Keratinocyte (primary cell): ENCODE results near the gene BCAS1. TPM values are rescaled to one million over a fixed set of nuclear protein-coding genes. Genes with fewer than 3 reads are reported as not detected.

Experiments used
- DNase-seq: peaks from one replicate; pipeline ENCODE4 v3.0.0-alpha.2; 2011; ENCODE audit warnings: low read depth, missing footprints, low spot score
- FAIRE-seq: peaks from 2 replicates; lab custom pipeline; 2011; peaks lifted over from hg19 to GRCh38; lab: Jason Lieb, UNC
- H2AFZ ChIP-seq: 2 replicates; pipeline ENCODE4 v1.6.0; 2012; ENCODE audit warnings: low read length, control low read depth, inconsistent platforms; ENCODE audit not compliant: control insufficient read depth
- H3K27ac ChIP-seq: 2 replicates; pipeline ENCODE4 v1.5.1; 2011; ENCODE audit warnings: low read length; ENCODE audit not compliant: control insufficient read depth, insufficient read depth
- H3K27me3 ChIP-seq: 3 replicates; pipeline ENCODE4 v1.6.0; 2011; ENCODE audit warnings: low read length; ENCODE audit not compliant: control insufficient read depth, insufficient read depth; ENCODE audit errors: extremely low read depth
- H3K36me3 ChIP-seq, 2 experiments: 2 replicates in 1 of 2; 3 replicates in 1 of 2; pipeline ENCODE4 v1.5.1; 2011; ENCODE audit warnings: low read length in 2 of 2, mild to moderate bottlenecking in 1 of 2; ENCODE audit not compliant: control insufficient read depth in 2 of 2, insufficient read depth in 2 of 2; ENCODE audit errors: extremely low read depth in 1 of 2
- H3K4me1 ChIP-seq: 3 replicates; pipeline ENCODE4 v1.5.1; 2011; ENCODE audit warnings: low read length; ENCODE audit not compliant: control insufficient read depth, insufficient read depth; ENCODE audit errors: extremely low read depth
- H3K4me2 ChIP-seq: 3 replicates; pipeline ENCODE4 v1.6.0; 2011; ENCODE audit warnings: low read depth, low read length; ENCODE audit not compliant: control insufficient read depth, insufficient read depth; ENCODE audit errors: extremely low read depth
- H3K4me3 ChIP-seq, 3 experiments: fragments of 200-600 bp in 1 of 3; sonication (generic) in 1 of 3; 2 replicates in 2 of 3; 3 replicates in 1 of 3; pipeline ENCODE4 v1.5.1; 2011 to 2016; ENCODE audit warnings: low read length in 3 of 3, mild to moderate bottlenecking in 3 of 3, control low read depth in 2 of 3, inconsistent platforms in 1 of 3, low read depth in 1 of 3, mixed read lengths in 1 of 3, mixed run types in 1 of 3, moderate library complexity in 1 of 3; ENCODE audit not compliant: control insufficient read depth in 2 of 3, insufficient read depth in 2 of 3; ENCODE audit errors: extremely low read depth in 1 of 3
- H3K79me2 ChIP-seq: 2 replicates; pipeline ENCODE4 v1.6.0; 2012; ENCODE audit warnings: low read length; ENCODE audit not compliant: control insufficient read depth, insufficient read depth
- H3K9ac ChIP-seq: 3 replicates; pipeline ENCODE4 v1.6.0; 2011; ENCODE audit warnings: low read length; ENCODE audit not compliant: control insufficient read depth, insufficient read depth; ENCODE audit errors: extremely low read depth
- H3K9me1 ChIP-seq: 3 replicates; pipeline ENCODE4 v1.6.0; 2011; ENCODE audit warnings: low read length; ENCODE audit not compliant: control insufficient read depth, insufficient read depth; ENCODE audit errors: extremely low read depth
- H3K9me3 ChIP-seq: 2 replicates; pipeline ENCODE4 v1.5.1; 2012; ENCODE audit warnings: low read depth, low read length; ENCODE audit not compliant: control insufficient read depth
- H4K20me1 ChIP-seq: 3 replicates; pipeline ENCODE4 v1.6.0; 2011; ENCODE audit warnings: low read length; ENCODE audit not compliant: control insufficient read depth, insufficient read depth; ENCODE audit errors: extremely low read depth
- CTCF ChIP-seq, 3 experiments: IDR thresholded peaks in 1 of 3; conservative IDR thresholded peaks in 1 of 3; optimal IDR thresholded peaks in 1 of 3; 2 replicates in 2 of 3; 3 replicates in 1 of 3; pipeline versions ENCODE3 to v1.5.1; 2011; ENCODE audit warnings: low read length in 3 of 3, mild to moderate bottlenecking in 3 of 3, moderate library complexity in 2 of 3, control low read depth in 1 of 3, inconsistent platforms in 1 of 3; ENCODE audit not compliant: insufficient read depth in 2 of 3; ENCODE audit errors: extremely low read depth in 1 of 3
- EZH2 ChIP-seq: IDR thresholded peaks from one replicate; pipeline ENCODE4 v1.6.1; 2012; ENCODE audit warnings: inconsistent platforms, mild to moderate bottlenecking, low read length, moderate library complexity
- dilution Hi-C: fragments of 300-500 bp; cut with MboI; formaldehyde crosslinking; loops from one replicate; pipeline ENCODE4 v1.7.0; 2020; ENCODE audit warnings: low sequenced_read_pairs; ENCODE audit not compliant: extremely low pct_ligation_motif_present
- polyA plus RNA-seq, 5 experiments: library from polyadenylated mRNA; depleted of rRNA in 3 of 5; stranded (reverse) in 3 of 5; stranded (forward) in 1 of 5; unstranded in 1 of 5; fragments of >200 nt; gene quantifications; 1 replicate in 1 of 5; 2 replicates in 3 of 5; 3 replicates in 1 of 5; pipeline versions ENCODE4 v1.2.1 to v1.2.3, GENCODE V29; 2011 to 2012; ENCODE audit warnings: missing spikeins in 2 of 5, low read depth in 1 of 5, low replicate concordance in 1 of 5

The BCAS1 gene
- polyA plus RNA-seq, 1 donor (not counting 4 experiments of a cell fraction or from before 2014, with no cell fraction given): not detected

DNA sequence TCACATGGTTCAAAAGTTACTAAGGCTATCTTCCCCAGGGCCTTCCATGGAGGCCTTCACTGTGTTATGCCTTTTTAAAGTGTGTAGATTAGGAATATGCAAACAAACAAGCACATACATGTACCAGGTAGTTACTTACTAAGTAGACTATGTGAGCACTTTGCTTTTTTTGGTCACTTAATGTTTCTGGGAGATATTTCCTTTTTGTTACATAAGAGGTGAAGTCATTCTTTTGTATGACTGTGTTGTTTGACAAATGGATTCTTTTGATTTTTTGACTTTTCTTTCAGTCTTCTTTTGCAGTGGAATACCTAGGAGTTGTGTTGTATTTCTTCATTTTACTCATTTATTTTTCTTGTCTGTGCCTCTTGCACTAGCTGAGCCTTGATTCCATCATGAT, 39.6 kb upstream of the BCAS1 start:
- FAIRE-seq: peak; percentile 66
- H2AFZ ChIP-seq: peak overlapping the region; percentile 30
- H3K9ac ChIP-seq: no peak overlapping the region
- peaks cover 2% of the 10 kb centered on the region for H3K9me3 ChIP-seq
- no peaks in the 10 kb centered on the region for H4K20me1 ChIP-seq
- TF ChIP-seq CTCF (optimal IDR thresholded peaks at IDR 0.05 in 1 of 3, IDR thresholded peaks at IDR 0.05 in 1 of 3, conservative IDR thresholded peaks at IDR 0.05 in 1 of 3; ENCODE audit: extremely low read depth in 1 of 3, insufficient read depth in 2 of 3, low read length in 3 of 3) (no peak), EZH2 (no peak)
- no peaks in the 10 kb centered on the region for H3K79me2 ChIP-seq
- H3K4me2 ChIP-seq: peak overlapping the region; percentile 33
- H3K27ac ChIP-seq: peak overlapping the region; percentile 49
- H3K36me3 ChIP-seq: no peaks in the 10 kb centered on the region
- H3K4me1 ChIP-seq: peaks cover 47% of the 10 kb centered on the region
- dilution Hi-C loops: no loop called here
- no peak for DNase-seq
- no peaks in the 10 kb centered on the region for H3K27me3 ChIP-seq
- no peak overlapping the region for H3K4me3 ChIP-seq
- H3K9me1 ChIP-seq: no peaks in the 10 kb centered on the region

GRCh38 chr20:54108817-54109216, 38.4 kb upstream of the BCAS1 start:
- Histone ChIP-seq H2AFZ (no peak overlapping the region), H3K9ac (no peak overlapping the region), H3K9me3 (peaks cover 2% of the 10 kb centered on the region), H3K4me2 (no peak overlapping the region), H3K36me3 (no peaks in the 10 kb centered on the region), H3K9me1 (no peaks in the 10 kb centered on the region), H3K4me3 (no peak overlapping the region), H3K27ac (no peak overlapping the region), H3K79me2 (no peaks in the 10 kb centered on the region), H3K4me1 (peaks cover 52% of the 10 kb centered on the region), H3K27me3 (no peaks in the 10 kb centered on the region), H4K20me1 (no peaks in the 10 kb centered on the region)
- dilution Hi-C loops: no loop called here
- no peak for FAIRE-seq
- TF ChIP-seq EZH2: no peak
- no peak for TF ChIP-seq CTCF (optimal IDR thresholded peaks at IDR 0.05 in 1 of 3, IDR thresholded peaks at IDR 0.05 in 1 of 3, conservative IDR thresholded peaks at IDR 0.05 in 1 of 3; ENCODE audit: extremely low read depth in 1 of 3, insufficient read depth in 2 of 3, low read length in 3 of 3)
- DNase-seq: no peak
